AG20443 (cell line): ENCODE data around the gene LPIN1.

Experiments
- DNase-seq: peaks from one replicate; pipeline ENCODE4 v3.0.0; 2012; ENCODE audit warnings: low spot score, mixed read lengths

Gene LPIN1

GRCh38 chr2:11746376-11746806 lies at the start of gene LPIN1:
TSS of gene LPIN1 (plus strand) at chr2:11746632. CDS start at chr2:11765542, 18,910 bp downstream.
- DNase-seq = peak; percentile 98

GRCh38 chr2:11696736-11697102 lies 49.7 kb upstream of the LPIN1 start:
- DNase-seq = no peak

GRCh38 chr2:11697103-11697871 lies 49.1 kb upstream of the LPIN1 start:
- peak; percentile 65 for DNase-seq

- peak; percentile 83 for DNase-seq
Observed at GRCh38 chr2:11698009-11698922, 48.2 kb upstream of the LPIN1 start.

- DNase-seq = no peak
Observed at GRCh38 chr2:11699686-11700670, 46.5 kb upstream of the LPIN1 start.

GRCh38 chr2:11701206-11701605 lies 45.2 kb upstream of the LPIN1 start:
- DNase-seq = no peak

- no peak for DNase-seq
Observed at GRCh38 chr2:11701751-11702301, 44.6 kb upstream of the LPIN1 start.

- no peak for DNase-seq
Observed at GRCh38 chr2:11702946-11703345, 43.5 kb upstream of the LPIN1 start.

GRCh38 chr2:11703700-11704099 lies 42.7 kb upstream of the LPIN1 start:
- DNase-seq = peak; percentile 47

- no peak for DNase-seq
Observed at GRCh38 chr2:11705063-11705462, 41.4 kb upstream of the LPIN1 start.

- DNase-seq = no peak
Observed at GRCh38 chr2:11705711-11706110, 40.7 kb upstream of the LPIN1 start.

- DNase-seq = no peak
Observed at GRCh38 chr2:11708106-11708505, 38.3 kb upstream of the LPIN1 start.

GRCh38 chr2:11709293-11709692 lies 37.1 kb upstream of the LPIN1 start:
- DNase-seq = no peak

GRCh38 chr2:11710210-11710609 lies 36.2 kb upstream of the LPIN1 start:
- DNase-seq = peak; percentile 87

GRCh38 chr2:11710632-11711353 lies 35.6 kb upstream of the LPIN1 start:
- no peak for DNase-seq

GRCh38 chr2:11711354-11711716 lies 35.1 kb upstream of the LPIN1 start:
- no peak for DNase-seq

- DNase-seq = no peak
Observed at GRCh38 chr2:11711751-11712150, 34.7 kb upstream of the LPIN1 start.

- no peak for DNase-seq
Observed at GRCh38 chr2:11712866-11713265, 33.6 kb upstream of the LPIN1 start.

GRCh38 chr2:11713815-11714214 lies 32.6 kb upstream of the LPIN1 start:
- no peak for DNase-seq

GRCh38 chr2:11715987-11716652 lies 30.3 kb upstream of the LPIN1 start:
- DNase-seq = no peak
